GM19468 (cell line): ENCODE data around the gene ARHGAP9.
"Not testable (repeated sequence)": the region's sequence is repeated elsewhere in the genome, so short reads cannot be mapped to it uniquely, and the experiment has no call there.

ENCODE experiments used
- ATAC-seq: cut with Tn5 transposase; IDR thresholded peaks from one replicate; pipeline ENCODE4 v1.9.1; 2021; ENCODE audit warnings: mild to moderate bottlenecking, moderate library complexity, moderate number of reproducible peaks; ENCODE audit not compliant: unreplicated experiment; ENCODE audit errors: extremely low read depth

ARHGAP9 gene

GRCh38 chr12:57497223-57498131 lies 17.8 kb upstream of the ARHGAP9 start:
- ATAC-seq: no peak

- no peak for ATAC-seq
Measured at GRCh38 chr12:57496822-57497221, 17.2 kb upstream of the ARHGAP9 start.

GRCh38 chr12:57495051-57495701 lies 15.5 kb upstream of the ARHGAP9 start:
- ATAC-seq: not testable (repeated sequence)

GRCh38 chr12:57491393-57492280 lies 12.0 kb upstream of the ARHGAP9 start:
- no peak for ATAC-seq

- no peak for ATAC-seq
Measured at GRCh38 chr12:57490126-57490525, 10.5 kb upstream of the ARHGAP9 start.

GRCh38 chr12:57489157-57489641 lies 9.5 kb upstream of the ARHGAP9 start:
- ATAC-seq: no peak

- no peak for ATAC-seq
Measured at GRCh38 chr12:57488402-57489156, 8.9 kb upstream of the ARHGAP9 start.

GRCh38 chr12:57487597-57488401 lies 8.1 kb upstream of the ARHGAP9 start, which contains the start of gene MARS1:
MARS1 (plus strand) TSS chr12:57488068; CDS start chr12:57488091, 23 bp downstream.
- ATAC-seq: peak; percentile 95

- no peak for ATAC-seq
Measured at GRCh38 chr12:57487055-57487596, 7.5 kb upstream of the ARHGAP9 start.

GRCh38 chr12:57485695-57486094 lies 6.0 kb upstream of the ARHGAP9 start:
- ATAC-seq: no peak

GRCh38 chr12:57483466-57483865 lies 3.8 kb upstream of the ARHGAP9 start:
- ATAC-seq: no peak

GRCh38 chr12:57481671-57482070 lies 2.0 kb upstream of the ARHGAP9 start:
- no peak for ATAC-seq

- no peak for ATAC-seq
Measured at GRCh38 chr12:57479043-57479375, 657 bp downstream of the ARHGAP9 start.

- ATAC-seq: peak; percentile 14
Measured at GRCh38 chr12:57477710-57478681, 1.7 kb downstream of the ARHGAP9 start.

GRCh38 chr12:57476993-57477709 lies 2.5 kb downstream of the ARHGAP9 start:
- no peak for ATAC-seq

- ATAC-seq: no peak
Measured at GRCh38 chr12:57476162-57476992, 3.3 kb downstream of the ARHGAP9 start.
